Natural killer cell (primary cell): ENCODE data around the gene SNX13. TPM values are rescaled to one million over a fixed set of nuclear protein-coding genes. Genes with fewer than 3 reads are reported as not detected.

Experiments used
- ATAC-seq, 3 donors: fragments of 150-1000 bp in 2 of 3; fragments of 200-7000 bp in 1 of 3; cut with Tn5 transposase; 1 replicate in 1 of 3; 2 replicates in 2 of 3; pipeline ENCODE4 v1.10.0; 2021; ENCODE audit warnings: mild to moderate bottlenecking in 2 of 3, moderate library complexity in 2 of 3
- DNase-seq, 2 donors: peaks; one replicate each; pipeline versions ENCODE4 v3.0.0 to v3.0.0-alpha.2; 2013 to 2021; ENCODE audit warnings: mixed read lengths in 1 of 2
- H3K27ac ChIP-seq: one replicate; pipeline ENCODE4 v1.5.1; 2013; ENCODE audit warnings: mild to moderate bottlenecking, low read length
- H3K27me3 ChIP-seq: one replicate; pipeline ENCODE4 v1.6.1; 2013; ENCODE audit warnings: low read length; ENCODE audit not compliant: control insufficient read depth, insufficient read depth
- H3K36me3 ChIP-seq: one replicate; pipeline ENCODE4 v1.6.1; 2013; ENCODE audit warnings: low read length; ENCODE audit not compliant: control insufficient read depth, insufficient read depth
- H3K4me1 ChIP-seq: one replicate; pipeline ENCODE4 v1.6.1; 2013; ENCODE audit warnings: low read length; ENCODE audit not compliant: control insufficient read depth, insufficient read depth
- H3K4me3 ChIP-seq: one replicate; pipeline ENCODE4 v1.5.1; 2013; ENCODE audit warnings: low read length
- H3K9me3 ChIP-seq: one replicate; pipeline ENCODE4 v1.6.1; 2013; ENCODE audit warnings: low read length; ENCODE audit not compliant: control insufficient read depth, insufficient read depth
- H3K27ac Mint-ChIP-seq, 2 donors: one replicate each; pipeline ENCODE4 v1.8.0; 2022; ENCODE audit warnings: mild to moderate bottlenecking in 2 of 2, mixed read lengths in 2 of 2, moderate library complexity in 1 of 2
- H3K27me3 Mint-ChIP-seq, 2 donors: one replicate each; pipeline ENCODE4 v1.8.0; 2022; ENCODE audit warnings: low read depth in 2 of 2, mixed read lengths in 2 of 2
- H3K36me3 Mint-ChIP-seq: one replicate; pipeline ENCODE4 v1.8.0; 2022; ENCODE audit warnings: mixed read lengths
- H3K4me1 Mint-ChIP-seq, 2 donors: one replicate each; pipeline ENCODE4 v1.8.0; 2022; ENCODE audit warnings: mixed read lengths in 2 of 2
- H3K4me3 Mint-ChIP-seq: one replicate; pipeline ENCODE4 v1.8.0; 2022; ENCODE audit warnings: mild to moderate bottlenecking, moderate library complexity, mixed read lengths
- H3K9me3 Mint-ChIP-seq, 2 donors: one replicate each; pipeline ENCODE4 v1.8.0; 2022; ENCODE audit warnings: mixed read lengths in 2 of 2
- WGBS: methylation state at CpG from one replicate; pipeline ENCODE4 v1.1.7; 2013; ENCODE audit warnings: missing lambda C conversion rate; ENCODE audit not compliant: insufficient coverage; 5-methylcytosine and 5-hydroxymethylcytosine counted together
- intact Hi-C: fragments of 100-400 bp; cut with micrococcal nuclease; formaldehyde crosslinking; loops from one replicate; pipeline ENCODE4 v1.14.2; 2022
- total RNA-seq, 4 donors: library from RNA; stranded (reverse); fragments of 120-200 nt in 1 of 4; gene quantifications; one replicate each; pipeline versions ENCODE4 v1.2.3 to v1.2.4, GENCODE V29; 2013 to 2022
- TF ChIP-seq, protein P1 (sequence below): fragments of 200-600 bp; IDR thresholded peaks from one replicate; pipeline ENCODE4 v1.8.0; 2022; ENCODE audit warnings: antibody characterized with exemption

The SNX13 gene
- total RNA-seq, 3 donors from 2014 or later (not counting 1 experiment from before 2014, with no cell fraction given): 34.8 to 38.5 (median 37.4) TPM

DNA sequence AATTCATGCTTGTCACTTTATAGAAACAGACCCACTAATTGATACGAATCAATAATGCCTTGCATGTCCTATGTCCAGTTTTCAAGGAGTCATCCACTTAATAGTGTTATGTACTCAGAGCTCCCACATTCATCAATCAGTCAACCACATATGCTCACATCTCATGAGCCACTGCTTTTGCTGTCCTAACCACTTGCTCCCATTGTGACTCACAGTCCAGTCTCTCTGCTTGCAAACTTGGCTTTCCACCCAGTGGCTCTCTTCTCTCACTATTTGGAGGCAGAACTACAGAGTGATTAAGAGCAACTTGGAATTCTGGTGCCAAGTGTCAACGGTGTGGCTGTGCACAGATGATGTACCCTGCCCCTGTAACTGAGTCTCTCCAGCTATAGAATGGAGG lies 166.0 kb downstream of the SNX13 start:
- Mint-ChIP-seq H3K36me3 (no peaks in the 10 kb centered on the region), H3K4me1 (peaks cover 14 to 24% of the 10 kb centered on the region in 2 donors), H3K27ac (no peak overlapping the region), H3K27me3 (no peaks in the 10 kb centered on the region), H3K9me3 (no peaks in the 10 kb centered on the region), H3K4me3 (no peak overlapping the region)
- Histone ChIP-seq H3K4me1 (no peaks in the 10 kb centered on the region), H3K27me3 (no peaks in the 10 kb centered on the region), H3K27ac (no peak overlapping the region), H3K4me3 (no peak overlapping the region), H3K36me3 (no peaks in the 10 kb centered on the region), H3K9me3 (no peaks in the 10 kb centered on the region)
- TF ChIP-seq, protein P1, sequence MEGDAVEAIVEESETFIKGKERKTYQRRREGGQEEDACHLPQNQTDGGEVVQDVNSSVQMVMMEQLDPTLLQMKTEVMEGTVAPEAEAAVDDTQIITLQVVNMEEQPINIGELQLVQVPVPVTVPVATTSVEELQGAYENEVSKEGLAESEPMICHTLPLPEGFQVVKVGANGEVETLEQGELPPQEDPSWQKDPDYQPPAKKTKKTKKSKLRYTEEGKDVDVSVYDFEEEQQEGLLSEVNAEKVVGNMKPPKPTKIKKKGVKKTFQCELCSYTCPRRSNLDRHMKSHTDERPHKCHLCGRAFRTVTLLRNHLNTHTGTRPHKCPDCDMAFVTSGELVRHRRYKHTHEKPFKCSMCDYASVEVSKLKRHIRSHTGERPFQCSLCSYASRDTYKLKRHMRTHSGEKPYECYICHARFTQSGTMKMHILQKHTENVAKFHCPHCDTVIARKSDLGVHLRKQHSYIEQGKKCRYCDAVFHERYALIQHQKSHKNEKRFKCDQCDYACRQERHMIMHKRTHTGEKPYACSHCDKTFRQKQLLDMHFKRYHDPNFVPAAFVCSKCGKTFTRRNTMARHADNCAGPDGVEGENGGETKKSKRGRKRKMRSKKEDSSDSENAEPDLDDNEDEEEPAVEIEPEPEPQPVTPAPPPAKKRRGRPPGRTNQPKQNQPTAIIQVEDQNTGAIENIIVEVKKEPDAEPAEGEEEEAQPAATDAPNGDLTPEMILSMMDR: no peak
- WGBS: 81% methylated on average over 2 of the region's 2 CpGs
- intact Hi-C loops: loop anchor here (10.0 kb wide), 1 partner anchor 891 kb away; no protein-coding TSS in a partner anchor
- ATAC-seq: no peak
- no peak for DNase-seq

DNA sequence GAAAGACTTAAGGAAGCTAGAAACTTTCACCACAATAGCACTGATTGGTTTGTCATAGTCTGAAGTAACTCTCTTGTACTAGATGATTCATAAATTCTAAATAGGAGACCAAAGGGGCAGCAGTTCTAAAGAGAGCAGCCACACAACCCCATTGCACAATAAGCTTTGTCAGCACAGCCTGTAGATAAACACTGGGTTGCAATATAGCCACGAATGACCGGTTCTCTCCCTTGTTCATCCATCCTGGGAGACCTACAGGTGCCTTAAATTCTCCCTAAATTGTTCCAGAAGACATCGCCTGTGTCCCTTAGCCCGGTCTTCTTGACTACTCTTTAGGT lies 167.0 kb downstream of the SNX13 start:
- no peaks in the 10 kb centered on the region for H3K36me3 ChIP-seq
- no peak overlapping the region for H3K4me3 ChIP-seq
- Mint-ChIP-seq H3K36me3 (no peaks in the 10 kb centered on the region), H3K9me3 (no peaks in the 10 kb centered on the region), H3K27me3 (no peaks in the 10 kb centered on the region), H3K4me3 (no peak overlapping the region), H3K27ac (peak overlapping the region in 1 of 2 donors; percentile 7), H3K4me1 (peaks cover 14 to 24% of the 10 kb centered on the region in 2 donors)
- TF ChIP-seq, protein P1: no peak
- no peaks in the 10 kb centered on the region for H3K27me3 ChIP-seq
- peak; percentile 32 to 52 (median 43) for ATAC-seq
- WGBS: 80% methylated on average over 4 of the region's 4 CpGs
- H3K27ac ChIP-seq: no peak overlapping the region
- DNase-seq: no peak
- no peaks in the 10 kb centered on the region for H3K9me3 ChIP-seq
- intact Hi-C loops: loop anchor here (10.0 kb wide), 1 partner anchor 892 kb away; no protein-coding TSS in a partner anchor
- H3K4me1 ChIP-seq: no peaks in the 10 kb centered on the region

DNA sequence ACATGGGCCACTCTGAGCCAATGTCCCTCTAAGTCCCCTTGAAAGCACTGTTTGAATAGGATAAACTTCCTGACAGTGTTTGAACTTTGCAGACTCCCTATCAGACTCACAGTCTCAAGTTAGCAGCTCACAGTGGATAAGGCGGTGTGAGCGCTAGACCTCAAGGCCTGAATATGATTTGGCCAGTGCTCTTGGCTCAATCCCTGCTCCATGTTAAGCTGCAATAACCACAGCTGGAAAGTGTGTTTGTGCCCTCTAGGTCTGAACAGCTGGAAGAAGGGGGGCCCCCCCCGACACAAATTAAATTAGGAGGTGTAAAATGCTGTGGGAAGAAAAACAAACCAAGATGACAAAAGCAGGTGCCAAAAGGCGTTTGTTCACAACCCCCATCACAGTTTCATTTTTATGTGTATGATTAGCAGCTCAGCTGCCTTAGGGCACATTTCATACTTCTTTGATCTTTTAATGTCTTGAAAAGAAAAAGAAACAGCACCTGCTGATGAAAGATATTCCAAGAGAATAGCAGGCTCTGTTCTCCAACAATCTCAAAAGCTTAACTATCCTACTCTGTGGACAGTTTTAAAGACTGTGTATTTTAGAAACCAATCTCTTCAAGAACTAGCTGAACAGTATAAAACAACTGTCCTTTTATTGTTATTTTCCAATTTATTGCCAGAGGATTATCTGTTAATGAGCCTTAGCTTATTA lies 167.6 kb downstream of the SNX13 start:
- TF ChIP-seq, protein P1: no peak
- H3K4me1 Mint-ChIP-seq: peaks cover 14 to 24% of the 10 kb centered on the region in 2 donors
- H3K27ac ChIP-seq: no peak overlapping the region
- no peaks in the 10 kb centered on the region for H3K4me1 ChIP-seq
- DNase-seq (no peak), ATAC-seq (peak in 2 of 3 donors; percentile 35 to 48)
- H3K4me3 ChIP-seq: no peak overlapping the region
- H3K27me3 ChIP-seq: no peaks in the 10 kb centered on the region
- H3K27ac Mint-ChIP-seq: peak overlapping the region in 1 of 2 donors; percentile 7
- intact Hi-C loops: loop anchor here (10.0 kb wide), 1 partner anchor 892 kb away; no protein-coding TSS in a partner anchor
- H3K36me3 ChIP-seq: no peaks in the 10 kb centered on the region
- no peaks in the 10 kb centered on the region for H3K36me3 Mint-ChIP-seq
- H3K9me3 Mint-ChIP-seq: no peaks in the 10 kb centered on the region
- no peaks in the 10 kb centered on the region for H3K27me3 Mint-ChIP-seq
- 58% methylated on average over 3 of the region's 4 CpGs for WGBS
- no peak overlapping the region for H3K4me3 Mint-ChIP-seq
- H3K9me3 ChIP-seq: no peaks in the 10 kb centered on the region
